ENCODE results near the gene TOR1AIP1. TPM values are rescaled to one million over a fixed set of nuclear protein-coding genes. Genes with fewer than 3 reads are reported as not detected.
A peak's percentile ranks its signal among the peaks of the same experiment; 100 is the strongest.
"Not testable (repeated sequence)": the region's sequence is repeated elsewhere in the genome, so short reads cannot be mapped to it uniquely, and the experiment has no call there.

Gene TOR1AIP1
- total RNA-seq: 39.0 and 66.5 TPM in 2 replicates

GRCh38 chr1:179882253-179883039 lies at the start of gene TOR1AIP1:
TSS of gene TOR1AIP1 (plus strand) at chr1:179882285. CDS start at chr1:179882503, 218 bp downstream.
- peak; percentile 99 for DNase-seq (ENCODE audit: low read depth)
- TF ChIP-seq CTCF (IDR thresholded peaks at IDR 0.05; ENCODE audit: insufficient read depth, low read depth, low read length): peak; percentile 37
- peak within 1 kb of the TSS; percentile 88 for H3K4me3 ChIP-seq (ENCODE audit: low read depth, low read length)

- H3K4me3 ChIP-seq (ENCODE audit: low read depth, low read length); DNase-seq (ENCODE audit: low read depth): not testable (repeated sequence)
Measured at GRCh38 chr1:179836686-179837445, 45.2 kb upstream of the TOR1AIP1 start.

GRCh38 chr1:179840107-179840506 lies 42.0 kb upstream of the TOR1AIP1 start:
- no peak for TF ChIP-seq CTCF (IDR thresholded peaks at IDR 0.05; ENCODE audit: insufficient read depth, low read depth, low read length)
- DNase-seq (ENCODE audit: low read depth): no peak

GRCh38 chr1:179848233-179848632 lies 33.9 kb upstream of the TOR1AIP1 start:
- TF ChIP-seq CTCF (IDR thresholded peaks at IDR 0.05; ENCODE audit: insufficient read depth, low read depth, low read length): no peak
- DNase-seq (ENCODE audit: low read depth): no peak
- no peak overlapping the region for H3K4me3 ChIP-seq (ENCODE audit: low read depth, low read length)

More at GRCh38 chr1:179840107-179840506, 42.0 kb upstream of the TOR1AIP1 start:
- no peak overlapping the region for H3K4me3 ChIP-seq (ENCODE audit: low read depth, low read length)

- no peak overlapping the region for H3K4me3 ChIP-seq (ENCODE audit: low read depth, low read length)
- no peak for TF ChIP-seq CTCF (IDR thresholded peaks at IDR 0.05; ENCODE audit: insufficient read depth, low read depth, low read length)
Measured at GRCh38 chr1:179853102-179853501, 29.0 kb upstream of the TOR1AIP1 start.

GRCh38 chr1:179855831-179856230 lies 26.3 kb upstream of the TOR1AIP1 start:
- not testable (repeated sequence) for H3K4me3 ChIP-seq (ENCODE audit: low read depth, low read length); DNase-seq (ENCODE audit: low read depth)

More at GRCh38 chr1:179853102-179853501, 29.0 kb upstream of the TOR1AIP1 start:
- DNase-seq (ENCODE audit: low read depth): no peak

GRCh38 chr1:179856296-179856695 lies 25.8 kb upstream of the TOR1AIP1 start:
- no peak for TF ChIP-seq CTCF (IDR thresholded peaks at IDR 0.05; ENCODE audit: insufficient read depth, low read depth, low read length)
- H3K4me3 ChIP-seq (ENCODE audit: low read depth, low read length): no peak overlapping the region
- no peak for DNase-seq (ENCODE audit: low read depth)
